Lower leg skin (tissue), 3 donors: ENCODE measurements around the gene HOXC12.

ENCODE experiments used
- POLR2A ChIP-seq, 2 donors: fragments of 450-650 bp; IDR thresholded peaks; one replicate each; pipeline ENCODE4 v1.6.1; 2016 to 2017; ENCODE audit warnings: antibody characterized with exemption in 2 of 2, mild to moderate bottlenecking in 1 of 2, moderate library complexity in 1 of 2
- TF ChIP-seq, protein P1 (sequence below), 3 donors: fragments of 450-650 bp; IDR thresholded peaks; one replicate each; pipeline ENCODE4 v1.5.1; 2016; ENCODE audit warnings: antibody characterized with exemption in 3 of 3, mild to moderate bottlenecking in 3 of 3, moderate library complexity in 2 of 3

DNA sequence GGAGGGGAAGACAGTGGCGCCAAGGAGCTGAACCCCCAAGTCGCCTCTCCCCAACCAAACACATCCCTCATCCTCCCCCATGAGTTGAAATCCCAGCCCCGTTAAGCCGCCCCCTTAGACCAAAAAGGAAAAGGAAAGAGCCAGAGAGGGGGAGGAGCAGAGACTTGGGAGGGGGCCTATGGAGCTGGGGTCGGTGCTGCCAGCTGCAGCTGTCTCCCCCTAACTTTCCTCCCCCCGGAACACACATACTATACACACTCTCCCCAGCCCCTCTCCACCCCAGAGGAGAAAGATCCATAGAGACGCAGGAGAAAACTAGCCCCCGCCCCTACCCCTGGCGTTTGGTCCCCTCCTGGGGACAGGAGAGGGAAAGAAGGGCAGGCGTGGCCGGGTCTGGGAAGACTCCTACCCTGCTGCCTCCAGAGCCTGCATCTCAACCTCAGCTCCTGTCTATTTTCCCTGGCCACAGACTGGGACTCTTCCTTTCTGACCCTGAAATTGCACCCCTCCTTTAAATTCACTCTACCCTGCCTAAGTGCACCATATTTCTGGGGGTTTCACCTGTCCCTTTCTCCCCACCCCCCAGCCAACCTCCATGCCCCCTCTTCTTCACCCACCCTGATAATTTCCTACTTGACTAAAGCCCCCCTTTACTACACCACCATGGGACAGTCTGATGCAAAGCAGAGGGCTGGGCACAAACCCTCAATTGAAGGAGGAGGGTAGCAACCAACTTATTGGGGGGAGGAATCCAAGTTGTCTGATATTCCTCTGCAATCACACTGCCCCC lies 43.6 kb downstream of the HOXC12 start:
- TF ChIP-seq POLR2A (IDR thresholded peaks at IDR 0.05), result no peak
- TF ChIP-seq, protein P1, sequence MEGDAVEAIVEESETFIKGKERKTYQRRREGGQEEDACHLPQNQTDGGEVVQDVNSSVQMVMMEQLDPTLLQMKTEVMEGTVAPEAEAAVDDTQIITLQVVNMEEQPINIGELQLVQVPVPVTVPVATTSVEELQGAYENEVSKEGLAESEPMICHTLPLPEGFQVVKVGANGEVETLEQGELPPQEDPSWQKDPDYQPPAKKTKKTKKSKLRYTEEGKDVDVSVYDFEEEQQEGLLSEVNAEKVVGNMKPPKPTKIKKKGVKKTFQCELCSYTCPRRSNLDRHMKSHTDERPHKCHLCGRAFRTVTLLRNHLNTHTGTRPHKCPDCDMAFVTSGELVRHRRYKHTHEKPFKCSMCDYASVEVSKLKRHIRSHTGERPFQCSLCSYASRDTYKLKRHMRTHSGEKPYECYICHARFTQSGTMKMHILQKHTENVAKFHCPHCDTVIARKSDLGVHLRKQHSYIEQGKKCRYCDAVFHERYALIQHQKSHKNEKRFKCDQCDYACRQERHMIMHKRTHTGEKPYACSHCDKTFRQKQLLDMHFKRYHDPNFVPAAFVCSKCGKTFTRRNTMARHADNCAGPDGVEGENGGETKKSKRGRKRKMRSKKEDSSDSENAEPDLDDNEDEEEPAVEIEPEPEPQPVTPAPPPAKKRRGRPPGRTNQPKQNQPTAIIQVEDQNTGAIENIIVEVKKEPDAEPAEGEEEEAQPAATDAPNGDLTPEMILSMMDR (IDR thresholded peaks at IDR 0.05), result no peak
